HCT116 (cell line): ENCODE data around the gene PADI2.

Experiments used
- EGR1 ChIP-seq: IDR thresholded peaks from 2 replicates; pipeline ENCODE4 v1.6.1; 2012; ENCODE audit warnings: low read depth
- ELF1 ChIP-seq: IDR thresholded peaks from 2 replicates; pipeline ENCODE4 v1.6.1; 2012; ENCODE audit warnings: low read depth, borderline replicate concordance
- EZH2 ChIP-seq: fragments of 200-600 bp; sonication (generic); IDR thresholded peaks from 2 replicates; pipeline ENCODE4 v1.6.1; 2017; ENCODE audit warnings: antibody characterized with exemption, mixed run types
- EZH2phosphoT487 ChIP-seq: fragments of 200-600 bp; IDR thresholded peaks from 2 replicates; pipeline ENCODE4 v1.6.1; 2018; ENCODE audit warnings: antibody characterized with exemption, borderline replicate concordance
- JUND ChIP-seq: IDR thresholded peaks from 2 replicates; pipeline ENCODE4 v1.6.1; 2012
- POLR2A ChIP-seq: IDR thresholded peaks from 2 replicates; pipeline ENCODE4 v1.7.0; 2011; ENCODE audit warnings: borderline replicate concordance; ENCODE audit not compliant: insufficient read depth, insufficient read length; ENCODE audit errors: extremely low read depth
- SIN3A ChIP-seq: IDR thresholded peaks from 2 replicates; pipeline ENCODE4 v1.6.1; 2012; ENCODE audit warnings: low read depth
- SP1 ChIP-seq: IDR thresholded peaks from 2 replicates; pipeline ENCODE4 v1.6.1; 2012; ENCODE audit warnings: low read depth
- YY1 ChIP-seq: IDR thresholded peaks from 2 replicates; pipeline ENCODE4 v1.6.1; 2011; ENCODE audit warnings: low read length, low read depth, moderate library complexity, mild to moderate bottlenecking; ENCODE audit not compliant: insufficient replicate concordance; ENCODE audit errors: extremely low read depth
- ZNF274 ChIP-seq: fragments of 200-500 bp; sonication (Bioruptor generic); IDR thresholded peaks from 2 replicates; pipeline ENCODE4 v1.6.1; 2014; ENCODE audit warnings: mild to moderate bottlenecking, low read depth, low read length, inconsistent platforms
- TF ChIP-seq, protein P1 (sequence below), 3 experiments: fragments of 200-600 bp in 1 of 3; sonication (generic) in 1 of 3; IDR thresholded peaks in 2 of 3; conservative IDR thresholded peaks in 1 of 3; 2 replicates each; pipeline ENCODE4 v1.5.1; 2012 to 2017; ENCODE audit warnings: low read depth in 2 of 3, low read length in 2 of 3, antibody characterized with exemption in 1 of 3, borderline replicate concordance in 1 of 3, control low read depth in 1 of 3, mild to moderate bottlenecking in 1 of 3, mixed read lengths in 1 of 3, mixed run types in 1 of 3, moderate library complexity in 1 of 3; ENCODE audit not compliant: insufficient read depth in 1 of 3

DNA sequence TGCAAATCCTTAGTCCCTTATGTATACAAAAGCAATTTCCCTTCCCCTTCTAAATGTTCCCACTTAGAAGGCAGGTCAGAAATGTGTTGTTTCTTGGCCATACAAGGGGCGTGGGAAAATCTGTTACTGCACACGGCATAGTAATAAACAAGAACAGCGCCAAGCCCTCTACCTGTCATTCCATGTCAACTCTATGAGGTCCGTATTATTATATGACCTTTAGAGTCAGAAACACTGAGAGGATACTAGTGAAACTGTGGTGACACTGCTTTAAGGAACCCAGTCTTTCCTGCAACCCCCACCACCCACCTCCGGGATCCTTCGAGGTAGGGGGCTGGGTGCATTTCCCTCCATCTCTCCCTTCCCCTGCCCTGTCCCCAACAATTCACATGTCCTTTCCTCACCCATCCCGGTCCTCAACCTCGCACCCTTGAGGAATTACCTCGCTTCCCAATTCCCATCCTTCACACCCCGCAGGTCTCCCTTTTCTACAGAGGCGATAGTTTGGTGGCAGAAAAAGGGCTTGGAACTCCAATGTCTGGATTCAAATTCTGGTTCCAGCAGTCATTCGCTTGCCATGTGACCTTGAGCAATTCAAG lies 66.1 kb downstream of the PADI2 start:
- TF ChIP-seq, protein P1, sequence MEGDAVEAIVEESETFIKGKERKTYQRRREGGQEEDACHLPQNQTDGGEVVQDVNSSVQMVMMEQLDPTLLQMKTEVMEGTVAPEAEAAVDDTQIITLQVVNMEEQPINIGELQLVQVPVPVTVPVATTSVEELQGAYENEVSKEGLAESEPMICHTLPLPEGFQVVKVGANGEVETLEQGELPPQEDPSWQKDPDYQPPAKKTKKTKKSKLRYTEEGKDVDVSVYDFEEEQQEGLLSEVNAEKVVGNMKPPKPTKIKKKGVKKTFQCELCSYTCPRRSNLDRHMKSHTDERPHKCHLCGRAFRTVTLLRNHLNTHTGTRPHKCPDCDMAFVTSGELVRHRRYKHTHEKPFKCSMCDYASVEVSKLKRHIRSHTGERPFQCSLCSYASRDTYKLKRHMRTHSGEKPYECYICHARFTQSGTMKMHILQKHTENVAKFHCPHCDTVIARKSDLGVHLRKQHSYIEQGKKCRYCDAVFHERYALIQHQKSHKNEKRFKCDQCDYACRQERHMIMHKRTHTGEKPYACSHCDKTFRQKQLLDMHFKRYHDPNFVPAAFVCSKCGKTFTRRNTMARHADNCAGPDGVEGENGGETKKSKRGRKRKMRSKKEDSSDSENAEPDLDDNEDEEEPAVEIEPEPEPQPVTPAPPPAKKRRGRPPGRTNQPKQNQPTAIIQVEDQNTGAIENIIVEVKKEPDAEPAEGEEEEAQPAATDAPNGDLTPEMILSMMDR (IDR thresholded peaks at IDR 0.05 in 2 of 3, conservative IDR thresholded peaks at IDR 0.05 in 1 of 3; ENCODE audit: borderline replicate concordance in 1 of 3, insufficient read depth in 1 of 3, low read depth in 2 of 3, low read length in 2 of 3), result no peak
- TF ChIP-seq EZH2phosphoT487 (no peak), SIN3A (no peak), EZH2 (no peak), JUND (no peak), YY1 (no peak), ELF1 (no peak), SP1 (no peak), POLR2A (no peak), EGR1 (no peak), ZNF274 (no peak)
